Stomach (tissue), 9 donors: Measurements from ENCODE around the gene NIPAL1. TPM values are rescaled to one million over a fixed set of nuclear protein-coding genes. Genes with fewer than 3 reads are reported as not detected.

Source experiments
- DNase-seq, 2 donors: peaks; one replicate each; pipeline versions ENCODE4 v3.0.0 to v3.0.0-alpha.2; 2013 to 2019
- H3K27ac ChIP-seq, 5 donors: fragments of 200-600 bp in 4 of 5; sonication (generic) in 4 of 5; one replicate each; pipeline ENCODE4 v1.5.1; 2013 to 2019; ENCODE audit warnings: mild to moderate bottlenecking in 1 of 5, moderate library complexity in 1 of 5
- H3K27me3 ChIP-seq, 3 donors: fragments of 200-600 bp; sonication (generic); one replicate each; pipeline ENCODE4 v1.5.1; 2017 to 2019; ENCODE audit warnings: mixed run types in 1 of 3
- H3K36me3 ChIP-seq, 4 donors: fragments of 200-600 bp; sonication (generic); 1 replicate in 3 of 4; 2 replicates in 1 of 4; pipeline ENCODE4 v1.5.1; 2016 to 2019
- H3K4me1 ChIP-seq, 4 donors: fragments of 200-600 bp; sonication (generic); one replicate each; pipeline ENCODE4 v1.5.1; 2016 to 2019
- H3K4me3 ChIP-seq, 4 donors: fragments of 200-600 bp; sonication (generic) in 3 of 4; one replicate each; pipeline ENCODE4 v1.5.1; 2016 to 2019; ENCODE audit warnings: mild to moderate bottlenecking in 1 of 4
- H3K9me3 ChIP-seq, 4 donors: fragments of 200-600 bp; sonication (generic); one replicate each; pipeline ENCODE4 v1.5.1; 2016 to 2019
- EP300 ChIP-seq: sonication (generic); formaldehyde crosslinking; IDR thresholded peaks from one replicate; pipeline ENCODE4 v1.6.1; 2017; ENCODE audit warnings: antibody characterized with exemption
- POLR2A ChIP-seq, 4 donors: fragments of 450-650 bp; IDR thresholded peaks; one replicate each; pipeline ENCODE4 v1.6.1; 2016; ENCODE audit warnings: antibody characterized with exemption in 4 of 4, control low read depth in 2 of 4, mild to moderate bottlenecking in 1 of 4, moderate library complexity in 1 of 4
- POLR2AphosphoS5 ChIP-seq, 3 donors: sonication (generic); formaldehyde crosslinking; IDR thresholded peaks; one replicate each; pipeline ENCODE4 v1.6.1; 2016; ENCODE audit warnings: antibody characterized with exemption in 3 of 3
- WGBS, 5 donors: extraction: QIAGEN DNeasy Blood & Tissue Kit in 3 of 5; methylation state at CpG; one replicate each; pipeline versions ENCODE4 v1.1.5 to v1.1.7; 2013 to 2018; 5-methylcytosine and 5-hydroxymethylcytosine counted together
- intact Hi-C: fragments of 100-400 bp; cut with DNase I; formaldehyde crosslinking; loops from one replicate; pipeline ENCODE4 v1.15.1; 2023; ENCODE audit warnings: low total_unique reads
- polyA plus RNA-seq, 3 donors: library from polyadenylated mRNA; stranded (reverse); fragments of 200-250 nt; gene quantifications; one replicate each; pipeline ENCODE4 v1.2.3, GENCODE V29; 2013
- total RNA-seq, 5 donors: library from RNA; depleted of rRNA; stranded (reverse); fragments of >200 nt; gene quantifications; one replicate each; pipeline versions ENCODE4 v1.1.0 to v1.2.3, GENCODE V29; 2014 to 2016
- TF ChIP-seq, protein P1 (sequence below), 7 experiments: fragments of 450-650 bp in 4 of 7; fragments of 200-600 bp in 3 of 7; sonication (generic) in 3 of 7; IDR thresholded peaks; one replicate each; pipeline ENCODE4 v1.5.1; 2016 to 2019; ENCODE audit warnings: antibody characterized with exemption in 7 of 7, control low read depth in 2 of 7, mild to moderate bottlenecking in 1 of 7
- donor health status: healthy with polysubstance abuse.
- donor health status: Bipolar disorder and iron deficiency.
- donor health status: healthy.

The NIPAL1 gene
- total and polyA plus RNA-seq, 8 donors = under 0.01 to 22.0 (median 2.9) TPM; not detected in 1

DNA sequence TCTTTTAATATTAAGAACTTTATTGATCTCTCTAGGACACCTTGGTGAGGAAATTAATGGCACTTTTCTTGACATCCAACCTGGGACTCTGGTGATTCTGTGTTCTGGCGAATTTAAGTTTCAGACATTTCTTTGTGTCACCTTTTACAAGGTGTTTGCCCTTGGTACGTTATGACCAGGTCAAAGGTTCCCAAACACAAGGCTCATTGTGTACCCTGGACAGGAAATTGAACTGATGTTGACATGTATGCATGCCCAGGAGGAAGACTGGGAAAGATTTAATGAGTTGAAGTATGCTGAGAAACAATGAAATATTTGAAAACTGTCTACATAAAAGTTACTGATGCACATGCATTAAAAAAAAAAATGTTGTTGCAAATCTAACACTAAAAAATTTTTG is 22.1 kb downstream of the NIPAL1 start:
- no peak for DNase-seq
- Histone ChIP-seq H3K27me3 (peaks cover 0 to 8% (median 0%) of the 10 kb centered on the region in 3 donors), H3K4me1 (peaks cover 0 to 13% (median 8%) of the 10 kb centered on the region in 4 donors), H3K9me3 (no peaks in the 10 kb centered on the region), H3K36me3 (no peaks in the 10 kb centered on the region), H3K27ac (no peak overlapping the region), H3K4me3 (no peak overlapping the region)
- intact Hi-C loops = no loop called here
- 5 to 19% (median 9%) methylated on average over 2 of the region's 2 CpGs for WGBS, 5 donors
- TF ChIP-seq EP300 (no peak), POLR2A (IDR thresholded peaks at IDR 0.05) (no peak), POLR2AphosphoS5 (IDR thresholded peaks at IDR 0.05) (no peak)
- TF ChIP-seq, protein P1, sequence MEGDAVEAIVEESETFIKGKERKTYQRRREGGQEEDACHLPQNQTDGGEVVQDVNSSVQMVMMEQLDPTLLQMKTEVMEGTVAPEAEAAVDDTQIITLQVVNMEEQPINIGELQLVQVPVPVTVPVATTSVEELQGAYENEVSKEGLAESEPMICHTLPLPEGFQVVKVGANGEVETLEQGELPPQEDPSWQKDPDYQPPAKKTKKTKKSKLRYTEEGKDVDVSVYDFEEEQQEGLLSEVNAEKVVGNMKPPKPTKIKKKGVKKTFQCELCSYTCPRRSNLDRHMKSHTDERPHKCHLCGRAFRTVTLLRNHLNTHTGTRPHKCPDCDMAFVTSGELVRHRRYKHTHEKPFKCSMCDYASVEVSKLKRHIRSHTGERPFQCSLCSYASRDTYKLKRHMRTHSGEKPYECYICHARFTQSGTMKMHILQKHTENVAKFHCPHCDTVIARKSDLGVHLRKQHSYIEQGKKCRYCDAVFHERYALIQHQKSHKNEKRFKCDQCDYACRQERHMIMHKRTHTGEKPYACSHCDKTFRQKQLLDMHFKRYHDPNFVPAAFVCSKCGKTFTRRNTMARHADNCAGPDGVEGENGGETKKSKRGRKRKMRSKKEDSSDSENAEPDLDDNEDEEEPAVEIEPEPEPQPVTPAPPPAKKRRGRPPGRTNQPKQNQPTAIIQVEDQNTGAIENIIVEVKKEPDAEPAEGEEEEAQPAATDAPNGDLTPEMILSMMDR (IDR thresholded peaks at IDR 0.05) = no peak

DNA sequence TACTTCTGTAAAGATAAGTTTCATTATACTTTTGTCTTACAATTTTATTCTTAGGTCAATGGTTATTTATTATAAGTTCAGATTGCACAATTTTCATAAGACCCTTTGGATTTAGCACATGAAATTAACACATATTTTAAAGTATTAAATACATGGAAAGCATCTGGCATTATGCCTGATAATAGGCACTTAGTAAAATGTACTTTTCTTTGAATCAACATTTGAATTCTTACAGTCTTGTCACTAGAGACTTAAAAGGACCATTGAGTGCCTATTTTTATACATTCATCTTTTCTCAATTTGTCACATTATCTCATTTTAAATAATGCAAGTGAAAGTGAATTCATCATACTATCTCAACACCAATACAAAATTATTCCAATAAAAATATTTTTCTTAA is 23.0 kb downstream of the NIPAL1 start:
- no peak overlapping the region for H3K4me3 ChIP-seq
- peaks cover 0 to 13% (median 10%) of the 10 kb centered on the region in 4 donors for H3K4me1 ChIP-seq
- no peak for DNase-seq
- H3K9me3 ChIP-seq = no peaks in the 10 kb centered on the region
- H3K27ac ChIP-seq = no peak overlapping the region
- intact Hi-C loops = no loop called here
- no peaks in the 10 kb centered on the region for H3K36me3 ChIP-seq
- TF ChIP-seq, protein P1 (IDR thresholded peaks at IDR 0.05) = no peak
- TF ChIP-seq POLR2A (IDR thresholded peaks at IDR 0.05) = no peak
- TF ChIP-seq POLR2AphosphoS5 (IDR thresholded peaks at IDR 0.05) = no peak
- TF ChIP-seq EP300 = no peak
- peaks cover 0 to 8% (median 0%) of the 10 kb centered on the region in 3 donors for H3K27me3 ChIP-seq

DNA sequence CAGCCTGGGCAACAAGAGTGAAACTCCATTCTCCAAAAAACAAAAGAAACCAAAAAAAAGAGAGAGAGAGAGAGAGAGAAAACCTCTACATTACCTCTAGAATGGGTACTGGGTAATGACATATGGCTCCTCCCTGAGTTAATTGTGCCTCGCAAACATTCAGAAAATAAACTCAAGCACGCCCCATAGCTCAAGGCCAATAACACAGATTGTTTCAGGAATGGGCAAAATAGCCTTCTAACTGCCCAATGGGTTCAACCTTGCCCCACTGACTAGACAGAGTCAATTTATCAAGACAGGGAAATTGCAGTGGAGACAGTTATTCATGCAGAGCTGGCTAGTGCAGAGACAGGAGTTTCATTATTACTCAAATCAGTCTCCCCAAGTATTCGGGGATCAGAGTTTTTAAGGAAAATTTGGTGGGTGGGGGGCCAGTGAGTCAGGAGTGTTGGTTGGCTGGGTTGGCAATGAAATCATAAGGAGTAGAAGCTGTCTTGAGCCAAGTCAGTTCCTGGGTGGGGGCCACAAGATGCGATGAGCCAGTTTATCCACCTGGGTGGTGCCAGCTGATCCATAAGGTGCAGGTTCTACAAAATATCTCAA is 25.1 kb downstream of the NIPAL1 start:
- Histone ChIP-seq H3K4me1 (peaks cover 3 to 21% (median 14%) of the 10 kb centered on the region in 4 donors), H3K9me3 (no peaks in the 10 kb centered on the region), H3K27ac (no peak overlapping the region), H3K27me3 (peaks cover 0 to 8% (median 0%) of the 10 kb centered on the region in 3 donors), H3K4me3 (no peak overlapping the region), H3K36me3 (no peaks in the 10 kb centered on the region)
- 73 to 95% (median 76%) methylated on average over 4 of the region's 4 CpGs for WGBS, 5 donors
- DNase-seq = no peak
- intact Hi-C loops = no loop called here
- TF ChIP-seq, protein P1 (IDR thresholded peaks at IDR 0.05) = no peak
- TF ChIP-seq EP300 (no peak), POLR2AphosphoS5 (IDR thresholded peaks at IDR 0.05) (no peak), POLR2A (IDR thresholded peaks at IDR 0.05) (no peak)

DNA sequence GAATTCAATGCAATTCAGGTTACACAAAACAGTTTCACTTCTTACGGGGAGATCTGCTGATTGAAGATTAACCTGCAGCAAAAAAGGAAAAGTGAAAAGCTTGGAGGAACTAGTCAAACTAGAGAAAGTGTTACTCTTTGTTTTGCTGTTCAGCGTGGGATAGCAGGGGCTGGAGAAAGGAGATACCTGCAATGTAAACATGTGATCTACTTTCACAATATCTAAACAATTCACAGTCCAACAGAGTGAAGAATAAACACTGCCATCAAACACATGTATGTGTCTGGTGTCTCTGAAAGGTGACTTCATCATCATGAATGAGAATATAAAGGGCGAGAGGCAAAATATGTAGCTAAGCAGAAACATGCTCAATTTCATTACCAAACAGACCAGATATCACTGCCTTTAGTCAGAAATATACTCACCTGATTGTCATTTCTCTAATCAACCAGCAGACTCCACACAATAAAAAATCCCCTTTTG is 26.4 kb downstream of the NIPAL1 start:
- Histone ChIP-seq H3K27me3 (peaks cover 0 to 8% (median 0%) of the 10 kb centered on the region in 3 donors), H3K4me1 (peaks cover 16 to 35% (median 27%) of the 10 kb centered on the region in 4 donors), H3K36me3 (no peaks in the 10 kb centered on the region), H3K27ac (peak overlapping the region in 1 of 5 donors; percentile 41), H3K9me3 (no peaks in the 10 kb centered on the region), H3K4me3 (no peak overlapping the region)
- intact Hi-C loops = no loop called here
- 18 to 38% (median 26%) methylated on average over 3 of the region's 3 CpGs for WGBS, 5 donors
- no peak for DNase-seq
- TF ChIP-seq EP300 (no peak), POLR2A (IDR thresholded peaks at IDR 0.05) (no peak)

DNA sequence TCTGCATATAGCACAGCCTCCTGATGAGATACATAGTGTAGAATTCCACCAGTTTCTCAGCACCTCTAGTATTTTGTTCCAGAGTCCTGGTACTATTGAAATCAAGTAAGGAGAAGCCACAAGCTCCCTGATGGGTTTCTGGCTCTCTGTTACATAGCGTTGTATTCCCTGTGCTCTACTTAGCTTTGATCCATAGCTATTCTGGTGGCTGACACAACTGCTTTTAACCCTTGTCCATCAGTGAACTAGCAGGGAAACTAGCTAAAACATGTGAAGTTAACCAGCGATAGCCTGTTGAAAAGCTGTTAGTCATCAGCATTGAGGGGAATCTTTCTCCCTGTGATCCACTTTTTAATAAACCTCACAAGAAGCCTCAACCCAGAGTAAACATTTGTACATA is 26.9 kb downstream of the NIPAL1 start:
- no peak overlapping the region for H3K27ac ChIP-seq
- WGBS, 5 donors = 27 to 51% (median 41%) methylated on average over 2 of the region's 2 CpGs
- H3K4me1 ChIP-seq = peaks cover 16 to 40% (median 32%) of the 10 kb centered on the region in 4 donors
- TF ChIP-seq, protein P1 (IDR thresholded peaks at IDR 0.05) = no peak
- no peak for DNase-seq
- no peaks in the 10 kb centered on the region for H3K9me3 ChIP-seq
- H3K27me3 ChIP-seq = peaks cover 0 to 8% (median 0%) of the 10 kb centered on the region in 3 donors
- H3K4me3 ChIP-seq = no peak overlapping the region
- intact Hi-C loops = no loop called here
- no peaks in the 10 kb centered on the region for H3K36me3 ChIP-seq
